Pancreas (tissue), 10 donors: ENCODE measurements around the gene SPOCK1. TPM values are rescaled to one million over a fixed set of nuclear protein-coding genes. Genes with fewer than 3 reads are reported as not detected.

Source experiments
- ATAC-seq, 4 donors: fragments of 200-7000 bp; cut with Tn5 transposase; one replicate each; pipeline versions ENCODE4 v1.8.0 to v1.9.1; 2020; ENCODE audit warnings: mild to moderate bottlenecking in 4 of 4, moderate library complexity in 4 of 4
- DNase-seq, 6 donors: peaks; one replicate each; pipeline ENCODE4 v3.0.0-alpha.2; 2020
- FAIRE-seq: peaks from 2 replicates; lab custom pipeline; 2012; peaks lifted over from hg19 to GRCh38; lab: Jason Lieb, UNC
- H3K27ac ChIP-seq, 4 donors: fragments of 200-600 bp; sonication (generic); 1 replicate in 3 of 4; 2 replicates in 1 of 4; pipeline versions ENCODE4 v1.5.0 to v1.8.0; 2020
- H3K27me3 ChIP-seq, 4 donors: fragments of 200-600 bp; one replicate each; pipeline ENCODE4 v1.8.0; 2021
- H3K36me3 ChIP-seq, 3 donors: fragments of 200-600 bp; sonication (generic) in 1 of 3; one replicate each; pipeline versions ENCODE4 v1.5.0 to v1.8.0; 2020 to 2021
- H3K4me1 ChIP-seq, 3 donors: fragments of 200-600 bp; one replicate each; pipeline ENCODE4 v1.8.0; 2021
- H3K4me3 ChIP-seq, 4 donors: fragments of 200-600 bp; sonication (generic) in 2 of 4; one replicate each; pipeline versions ENCODE4 v1.5.0 to v1.8.0; 2020 to 2021
- H3K9me3 ChIP-seq, 4 donors: fragments of 200-600 bp; one replicate each; pipeline ENCODE4 v1.8.0; 2021
- WGBS, 2 donors: extraction: QIAGEN DNeasy Blood & Tissue Kit; methylation state at CpG; one replicate each; pipeline ENCODE4 v1.1.7; 2013; 5-methylcytosine and 5-hydroxymethylcytosine counted together
- intact Hi-C, 3 donors: fragments of 100-400 bp; cut with DNase I; formaldehyde crosslinking; loops; one replicate each; pipeline versions ENCODE4 v1.11.1 to v1.14.2; 2022
- polyA plus RNA-seq, 2 donors: library from polyadenylated mRNA; stranded (reverse); fragments of 200-250 nt; gene quantifications; one replicate each; pipeline ENCODE4 v1.2.3, GENCODE V29; 2013
- total RNA-seq, 6 donors: library from RNA; stranded (reverse); fragmentation: NEBNext Ultra II Directional in 4 of 6; extraction: Animal tissue kit (Norgen Biotek cat#: 25700) in 4 of 6; gene quantifications; one replicate each; pipeline versions ENCODE4 v1.2.1 to v1.2.4, GENCODE V29; 2021 to 2023
- TF ChIP-seq, protein P1 (sequence below), 4 donors: fragments of 200-600 bp; sonication (generic) in 3 of 4; IDR thresholded peaks; one replicate each; pipeline versions ENCODE4 v1.5.0 to v1.8.0; 2021; ENCODE audit warnings: antibody characterized with exemption in 4 of 4
- donor health status: healthy with polysubstance abuse.
- donor health status: DM: no; HTN: no; CAD: no; lungs with moderate emphysema.
- donor health status: DM: no; HTN: no; CAD: no.
- donor health status: control.
- donor health status: control.
- donor health status: Bipolar disorder and iron deficiency.
- donor health status: DM: yes; HTN: yes; CAD: no.
- donor health status: DM: no; HTN: no; CAD: no.
- donor health status: DM: no; HTN: no; CAD: no.
- donor health status: DM: yes; HTN: yes; CAD: no.

SPOCK1 gene
- total and polyA plus RNA-seq, 8 donors: 1.7 to 16.5 (median 5.3) TPM

GRCh38 chr5:137054792-137055191 lies 444.3 kb downstream of the SPOCK1 start:
- FAIRE-seq (no peak), ATAC-seq (no peak)
- no peak overlapping the region for H3K27ac ChIP-seq

GRCh38 chr5:137054335-137054734 lies 444.8 kb downstream of the SPOCK1 start:
- intact Hi-C loops: no loop called here
- H3K36me3 ChIP-seq: no peaks in the 10 kb centered on the region
- TF ChIP-seq, protein P1, sequence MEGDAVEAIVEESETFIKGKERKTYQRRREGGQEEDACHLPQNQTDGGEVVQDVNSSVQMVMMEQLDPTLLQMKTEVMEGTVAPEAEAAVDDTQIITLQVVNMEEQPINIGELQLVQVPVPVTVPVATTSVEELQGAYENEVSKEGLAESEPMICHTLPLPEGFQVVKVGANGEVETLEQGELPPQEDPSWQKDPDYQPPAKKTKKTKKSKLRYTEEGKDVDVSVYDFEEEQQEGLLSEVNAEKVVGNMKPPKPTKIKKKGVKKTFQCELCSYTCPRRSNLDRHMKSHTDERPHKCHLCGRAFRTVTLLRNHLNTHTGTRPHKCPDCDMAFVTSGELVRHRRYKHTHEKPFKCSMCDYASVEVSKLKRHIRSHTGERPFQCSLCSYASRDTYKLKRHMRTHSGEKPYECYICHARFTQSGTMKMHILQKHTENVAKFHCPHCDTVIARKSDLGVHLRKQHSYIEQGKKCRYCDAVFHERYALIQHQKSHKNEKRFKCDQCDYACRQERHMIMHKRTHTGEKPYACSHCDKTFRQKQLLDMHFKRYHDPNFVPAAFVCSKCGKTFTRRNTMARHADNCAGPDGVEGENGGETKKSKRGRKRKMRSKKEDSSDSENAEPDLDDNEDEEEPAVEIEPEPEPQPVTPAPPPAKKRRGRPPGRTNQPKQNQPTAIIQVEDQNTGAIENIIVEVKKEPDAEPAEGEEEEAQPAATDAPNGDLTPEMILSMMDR (IDR thresholded peaks at IDR 0.05): no peak
- H3K27ac ChIP-seq: no peak overlapping the region
- no peaks in the 10 kb centered on the region for H3K9me3 ChIP-seq
- H3K4me1 ChIP-seq: no peaks in the 10 kb centered on the region
- H3K4me3 ChIP-seq: no peak overlapping the region
- no peak for ATAC-seq
- H3K27me3 ChIP-seq: no peaks in the 10 kb centered on the region
- 67 to 70% methylated on average over 1 of the region's 1 CpG for WGBS, 2 donors
- no peak for DNase-seq
- FAIRE-seq: no peak

More at GRCh38 chr5:137054792-137055191, 444.3 kb downstream of the SPOCK1 start:
- no peak for DNase-seq
- intact Hi-C loops: no loop called here
- 83 to 92% methylated on average over 3 of the region's 3 CpGs for WGBS, 2 donors
- Histone ChIP-seq H3K36me3 (no peaks in the 10 kb centered on the region), H3K4me1 (no peaks in the 10 kb centered on the region), H3K27me3 (no peaks in the 10 kb centered on the region), H3K4me3 (no peak overlapping the region), H3K9me3 (no peaks in the 10 kb centered on the region)
- TF ChIP-seq, protein P1 (IDR thresholded peaks at IDR 0.05): no peak

DNA sequence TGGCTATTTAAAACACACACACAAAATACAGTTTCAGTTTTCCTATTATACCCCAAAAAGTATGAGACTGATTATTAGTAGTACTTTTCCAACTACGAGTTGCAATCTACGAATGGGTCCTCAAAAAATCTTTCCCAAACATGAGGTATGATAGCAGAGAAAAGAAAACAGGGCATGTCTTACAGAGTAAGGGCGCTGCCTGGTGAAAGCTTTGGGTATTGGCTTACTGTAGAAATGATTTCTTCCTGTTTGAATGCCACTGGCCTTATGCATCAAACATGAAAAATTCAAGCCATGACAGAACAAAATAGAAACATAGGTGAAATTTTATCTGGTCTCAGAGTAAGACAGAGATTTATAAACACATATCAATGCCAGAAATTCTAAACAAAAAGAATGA lies 448.0 kb downstream of the SPOCK1 start:
- Histone ChIP-seq H3K4me1 (no peaks in the 10 kb centered on the region), H3K27me3 (no peaks in the 10 kb centered on the region), H3K9me3 (no peaks in the 10 kb centered on the region), H3K27ac (no peak overlapping the region), H3K36me3 (no peaks in the 10 kb centered on the region), H3K4me3 (no peak overlapping the region)
- DNase-seq (no peak), ATAC-seq (no peak), FAIRE-seq (no peak)
- TF ChIP-seq, protein P1 (IDR thresholded peaks at IDR 0.05): no peak
- intact Hi-C loops: no loop called here
- 57 to 63% methylated on average over 3 of the region's 3 CpGs for WGBS, 2 donors

GRCh38 chr5:137040641-137041340 lies 458.3 kb downstream of the SPOCK1 start:
- TF ChIP-seq, protein P1 (IDR thresholded peaks at IDR 0.05): no peak
- no peak for ATAC-seq
- Histone ChIP-seq H3K4me3 (no peak overlapping the region), H3K36me3 (no peaks in the 10 kb centered on the region), H3K4me1 (no peaks in the 10 kb centered on the region), H3K9me3 (no peaks in the 10 kb centered on the region), H3K27ac (no peak overlapping the region), H3K27me3 (no peaks in the 10 kb centered on the region)
- 60 to 77% methylated on average over 1 of the region's 1 CpG for WGBS, 2 donors
- no peak for FAIRE-seq
- intact Hi-C loops: no loop called here
- DNase-seq: no peak

GRCh38 chr5:137040024-137040423 lies 459.1 kb downstream of the SPOCK1 start:
- WGBS, 2 donors: 83 to 88% methylated on average over 4 of the region's 4 CpGs

More at GRCh38 chr5:137040024-137040423, 459.1 kb downstream of the SPOCK1 start:
- H3K36me3 ChIP-seq: no peaks in the 10 kb centered on the region
- H3K27ac ChIP-seq: no peak overlapping the region
- H3K4me3 ChIP-seq: no peak overlapping the region
- TF ChIP-seq, protein P1 (IDR thresholded peaks at IDR 0.05): no peak
- no peaks in the 10 kb centered on the region for H3K4me1 ChIP-seq
- intact Hi-C loops: no loop called here
- no peak for DNase-seq
- H3K27me3 ChIP-seq: no peaks in the 10 kb centered on the region
- FAIRE-seq: no peak
- no peak for ATAC-seq
- no peaks in the 10 kb centered on the region for H3K9me3 ChIP-seq
